Osteoblast (primary cell): ENCODE results near the gene KLF5. TPM values are rescaled to one million over a fixed set of nuclear protein-coding genes. Genes with fewer than 3 reads are reported as not detected.
"Not testable (repeated sequence)": the region's sequence is repeated elsewhere in the genome, so short reads cannot be mapped to it uniquely, and the experiment has no call there.

Experiments
- DNase-seq: peaks from one replicate; pipeline ENCODE4 v3.0.0; 2011; ENCODE audit warnings: low spot score, mixed read lengths; ENCODE audit not compliant: insufficient read length; ENCODE audit errors: missing footprints
- H2AFZ ChIP-seq: 2 replicates; pipeline ENCODE4 v1.6.0; 2011; ENCODE audit warnings: mild to moderate bottlenecking, low read length
- H3K27ac ChIP-seq: 2 replicates; pipeline ENCODE4 v1.5.1; 2011; ENCODE audit warnings: mild to moderate bottlenecking, low read depth, low read length, moderate library complexity
- H3K27me3 ChIP-seq: 2 replicates; pipeline ENCODE4 v1.6.0; 2012; ENCODE audit warnings: mild to moderate bottlenecking, control low read depth, inconsistent platforms, low read length, moderate library complexity; ENCODE audit not compliant: insufficient read depth
- H3K36me3 ChIP-seq: 2 replicates; pipeline ENCODE4 v1.5.1; 2011; ENCODE audit warnings: mild to moderate bottlenecking, low read length, control low read depth, moderate library complexity; ENCODE audit not compliant: insufficient read depth
- H3K4me1 ChIP-seq: 2 replicates; pipeline ENCODE4 v1.5.1; 2011; ENCODE audit warnings: mild to moderate bottlenecking, low read length, control low read depth, moderate library complexity; ENCODE audit not compliant: insufficient read depth
- H3K4me2 ChIP-seq: 2 replicates; pipeline ENCODE4 v1.6.0; 2011; ENCODE audit warnings: mild to moderate bottlenecking, low read length; ENCODE audit not compliant: insufficient read depth
- H3K4me3 ChIP-seq: fragments of 200-600 bp; sonication (generic); 3 replicates; pipeline ENCODE4 v1.5.1; 2012; ENCODE audit warnings: mild to moderate bottlenecking, low read length, inconsistent platforms; ENCODE audit not compliant: insufficient read depth
- H3K79me2 ChIP-seq: 2 replicates; pipeline ENCODE4 v1.6.0; 2012; ENCODE audit warnings: mild to moderate bottlenecking, low read length, control low read depth, inconsistent platforms; ENCODE audit not compliant: insufficient read depth
- H3K9me3 ChIP-seq: 2 replicates; pipeline ENCODE4 v1.5.1; 2011; ENCODE audit warnings: low read depth, low read length, control low read depth
- H4K20me1 ChIP-seq: 2 replicates; pipeline ENCODE4 v1.6.0; 2012; ENCODE audit warnings: mild to moderate bottlenecking, low read length, control low read depth; ENCODE audit not compliant: insufficient read depth
- total RNA-seq: library from RNA; depleted of rRNA; stranded (reverse); fragments of >200 nt; gene quantifications from 2 replicates; pipeline ENCODE4 v1.2.3, GENCODE V29; 2012
- TF ChIP-seq, protein P1 (sequence below): IDR thresholded peaks from 2 replicates; pipeline ENCODE4 v1.5.1; 2011; ENCODE audit warnings: mild to moderate bottlenecking, low read depth, low read length, moderate library complexity; ENCODE audit errors: extremely low read depth

The KLF5 gene
- total RNA-seq, 1 donor = 4.0 TPM

DNA sequence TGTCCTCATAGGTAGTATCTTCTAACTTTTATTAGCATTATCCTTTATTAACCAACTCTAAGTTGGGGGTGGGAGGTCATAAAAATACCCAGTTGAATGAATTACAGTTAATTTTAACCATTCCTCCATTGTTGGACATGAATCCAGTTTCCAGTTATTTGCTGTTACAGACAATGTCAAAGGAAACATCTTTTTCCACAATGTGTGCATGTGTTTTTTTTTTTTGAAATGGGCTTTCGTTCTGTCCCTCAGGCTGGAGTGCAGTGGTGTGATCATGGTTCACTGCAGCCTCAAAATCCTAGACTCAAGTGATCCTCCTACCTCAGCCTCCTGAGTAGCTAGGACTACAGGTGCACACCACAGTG is 32.0 kb downstream of the KLF5 start:
- no peaks in the 10 kb centered on the region for H4K20me1 ChIP-seq

DNA sequence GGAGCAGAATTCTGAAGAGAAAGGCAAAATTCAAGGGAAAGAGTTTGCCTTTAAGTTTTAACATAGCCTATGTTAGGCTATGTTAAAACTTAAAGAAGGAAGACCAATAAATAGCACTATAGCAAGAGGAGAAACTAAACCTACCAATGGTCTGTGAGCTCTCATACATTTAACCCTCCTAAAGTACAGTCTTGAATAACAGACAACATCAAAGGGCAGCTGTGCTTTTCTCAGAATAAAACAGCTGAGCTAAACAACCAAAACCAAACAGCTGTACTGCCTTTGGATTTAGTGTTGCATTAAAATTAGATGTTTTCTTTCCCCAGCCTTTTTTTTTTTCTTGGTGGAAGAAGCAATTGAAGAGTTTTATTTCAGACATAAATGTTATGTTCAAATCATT is 34.0 kb downstream of the KLF5 start:
- no peak for DNase-seq
- Histone ChIP-seq H3K4me1 (peaks cover 8% of the 10 kb centered on the region), H3K4me2 (no peak overlapping the region), H4K20me1 (no peaks in the 10 kb centered on the region), H3K27me3 (no peaks in the 10 kb centered on the region), H3K4me3 (no peak overlapping the region), H2AFZ (no peak overlapping the region), H3K79me2 (no peaks in the 10 kb centered on the region), H3K36me3 (no peaks in the 10 kb centered on the region), H3K9me3 (no peaks in the 10 kb centered on the region), H3K27ac (no peak overlapping the region)
- TF ChIP-seq, protein P1, sequence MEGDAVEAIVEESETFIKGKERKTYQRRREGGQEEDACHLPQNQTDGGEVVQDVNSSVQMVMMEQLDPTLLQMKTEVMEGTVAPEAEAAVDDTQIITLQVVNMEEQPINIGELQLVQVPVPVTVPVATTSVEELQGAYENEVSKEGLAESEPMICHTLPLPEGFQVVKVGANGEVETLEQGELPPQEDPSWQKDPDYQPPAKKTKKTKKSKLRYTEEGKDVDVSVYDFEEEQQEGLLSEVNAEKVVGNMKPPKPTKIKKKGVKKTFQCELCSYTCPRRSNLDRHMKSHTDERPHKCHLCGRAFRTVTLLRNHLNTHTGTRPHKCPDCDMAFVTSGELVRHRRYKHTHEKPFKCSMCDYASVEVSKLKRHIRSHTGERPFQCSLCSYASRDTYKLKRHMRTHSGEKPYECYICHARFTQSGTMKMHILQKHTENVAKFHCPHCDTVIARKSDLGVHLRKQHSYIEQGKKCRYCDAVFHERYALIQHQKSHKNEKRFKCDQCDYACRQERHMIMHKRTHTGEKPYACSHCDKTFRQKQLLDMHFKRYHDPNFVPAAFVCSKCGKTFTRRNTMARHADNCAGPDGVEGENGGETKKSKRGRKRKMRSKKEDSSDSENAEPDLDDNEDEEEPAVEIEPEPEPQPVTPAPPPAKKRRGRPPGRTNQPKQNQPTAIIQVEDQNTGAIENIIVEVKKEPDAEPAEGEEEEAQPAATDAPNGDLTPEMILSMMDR = no peak

More for the DNA sequence above, 32.0 kb downstream of the KLF5 start:
- H3K4me3 ChIP-seq = no peak overlapping the region
- H3K4me2 ChIP-seq = no peak overlapping the region
- no peaks in the 10 kb centered on the region for H3K79me2 ChIP-seq
- H3K27ac ChIP-seq = no peak overlapping the region
- H3K4me1 ChIP-seq = peaks cover 8% of the 10 kb centered on the region
- TF ChIP-seq, protein P1 = no peak
- no peaks in the 10 kb centered on the region for H3K36me3 ChIP-seq
- no peaks in the 10 kb centered on the region for H3K27me3 ChIP-seq
- no peak for DNase-seq
- no peak overlapping the region for H2AFZ ChIP-seq
- H3K9me3 ChIP-seq = no peaks in the 10 kb centered on the region

DNA sequence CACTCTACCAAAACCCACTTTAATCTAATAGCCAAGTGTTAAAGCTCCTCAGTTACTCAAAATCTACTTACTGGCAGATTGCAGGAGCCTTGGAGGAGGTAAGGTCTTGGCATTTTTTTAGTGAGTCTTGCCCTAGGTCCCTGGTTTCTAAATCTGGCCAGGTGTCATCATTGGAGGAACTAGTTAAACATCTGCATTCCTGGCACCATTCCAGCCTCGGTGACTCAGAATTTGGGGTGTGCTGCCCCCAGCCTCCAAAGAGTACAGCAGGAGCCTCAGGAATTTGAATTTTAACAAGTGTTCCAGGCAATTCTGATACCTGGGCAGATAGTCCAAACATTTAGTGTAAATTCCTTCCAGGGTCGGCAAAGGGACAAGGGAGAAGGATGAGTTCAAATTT is 37.4 kb downstream of the KLF5 start:
- no peaks in the 10 kb centered on the region for H3K79me2 ChIP-seq
- H4K20me1 ChIP-seq = no peaks in the 10 kb centered on the region
- H3K4me1 ChIP-seq = no peaks in the 10 kb centered on the region
- H3K4me2 ChIP-seq = no peak overlapping the region
- no peak overlapping the region for H3K4me3 ChIP-seq
- H3K27ac ChIP-seq = no peak overlapping the region
- H3K27me3 ChIP-seq = no peaks in the 10 kb centered on the region
- H3K9me3 ChIP-seq = no peaks in the 10 kb centered on the region
- TF ChIP-seq, protein P1 = no peak
- H2AFZ ChIP-seq = no peak overlapping the region
- DNase-seq = no peak
- no peaks in the 10 kb centered on the region for H3K36me3 ChIP-seq

DNA sequence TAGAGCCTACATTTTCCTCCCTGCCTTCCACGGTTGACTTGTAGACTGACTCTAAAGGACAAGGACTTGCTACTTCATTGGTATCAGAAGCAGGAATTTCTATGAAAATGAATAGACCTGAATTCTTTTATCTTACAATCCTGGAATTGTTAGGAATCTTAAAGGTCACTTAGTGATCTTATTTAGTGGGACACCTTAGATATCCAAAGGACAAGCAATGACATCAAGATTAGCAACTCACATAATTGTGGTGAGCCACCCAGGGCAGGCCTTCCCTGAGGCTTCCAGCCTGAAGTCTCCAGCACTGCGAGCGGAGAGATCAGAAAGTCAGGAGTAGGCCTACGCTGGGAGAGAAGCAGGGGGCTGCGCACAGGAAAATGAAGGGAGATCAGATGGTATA is 37.8 kb downstream of the KLF5 start:
- H3K36me3 ChIP-seq = no peaks in the 10 kb centered on the region
- H3K9me3 ChIP-seq = no peaks in the 10 kb centered on the region
- H2AFZ ChIP-seq = no peak overlapping the region
- H4K20me1 ChIP-seq = no peaks in the 10 kb centered on the region
- no peaks in the 10 kb centered on the region for H3K4me1 ChIP-seq
- no peak overlapping the region for H3K4me2 ChIP-seq
- H3K27ac ChIP-seq = no peak overlapping the region
- no peak overlapping the region for H3K4me3 ChIP-seq
- DNase-seq = no peak
- H3K27me3 ChIP-seq = no peaks in the 10 kb centered on the region
- TF ChIP-seq, protein P1 = no peak
- H3K79me2 ChIP-seq = no peaks in the 10 kb centered on the region

DNA sequence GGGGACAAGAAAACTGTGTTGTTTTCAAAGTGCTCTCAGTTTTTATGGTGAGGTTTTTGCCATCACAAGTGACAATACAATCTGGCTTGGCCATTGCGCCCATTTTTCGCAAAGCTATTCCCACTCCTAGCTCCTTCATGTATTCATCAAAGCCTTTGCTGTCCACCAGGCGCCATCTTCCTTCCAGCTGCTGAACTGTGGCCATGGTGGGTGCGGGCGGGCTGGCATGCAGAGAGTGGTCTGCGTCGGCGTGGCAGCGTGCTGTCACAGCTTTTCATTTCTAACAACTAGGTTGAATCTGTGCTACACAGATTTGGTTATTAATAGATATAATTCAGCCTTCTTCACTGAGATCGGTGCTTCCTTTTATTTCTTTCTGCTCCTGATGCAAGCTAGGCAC is 42.0 kb downstream of the KLF5 start:
- not testable (repeated sequence) for H3K4me2 ChIP-seq, H2AFZ ChIP-seq, H3K36me3 ChIP-seq

More for the DNA sequence above, 42.0 kb downstream of the KLF5 start:
- H3K79me2 ChIP-seq, H3K27ac ChIP-seq, H4K20me1 ChIP-seq, H3K4me1 ChIP-seq, H3K27me3 ChIP-seq, DNase-seq, H3K9me3 ChIP-seq, H3K4me3 ChIP-seq: not testable (repeated sequence)
